Measurements from ENCODE around the gene MAN1C1.

The MAN1C1 gene

GRCh38 chr1:25651036-25651640 is 34.5 kb downstream of the MAN1C1 start:
- no peak for DNase-seq (ENCODE audit: extremely low read depth, low read depth)

GRCh38 chr1:25651824-25652741 is 35.5 kb downstream of the MAN1C1 start:
- no peak for DNase-seq (ENCODE audit: extremely low read depth, low read depth)

More at GRCh38 chr1:25651036-25651640, 34.5 kb downstream of the MAN1C1 start:
- no peak for TF ChIP-seq CTCF (IDR thresholded peaks at IDR 0.05; ENCODE audit: low read depth, low read length)

DNA sequence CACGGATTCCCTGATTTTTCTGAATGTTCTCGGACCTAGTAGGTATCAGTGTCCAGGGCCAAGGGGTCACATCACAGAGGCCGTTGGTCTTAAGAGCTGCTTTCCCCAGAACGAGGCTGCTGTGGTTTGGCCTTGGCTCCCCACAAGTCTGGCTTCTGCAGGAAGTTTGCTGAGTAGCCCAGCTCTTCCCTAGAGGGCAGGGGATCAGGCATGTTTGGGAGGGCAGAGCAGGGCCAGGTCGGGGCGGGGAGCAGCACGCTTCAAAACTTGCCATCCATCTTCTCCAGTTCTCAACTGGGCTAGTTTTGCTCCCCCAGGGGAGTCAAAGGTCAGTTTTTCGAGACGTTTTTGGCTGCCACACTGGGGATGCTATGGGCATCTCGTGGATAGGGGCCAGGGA is 37.0 kb downstream of the MAN1C1 start:
- TF ChIP-seq CTCF (IDR thresholded peaks at IDR 0.05; ENCODE audit: low read depth, low read length) = no peak
- no peak for DNase-seq (ENCODE audit: extremely low read depth, low read depth)

More at GRCh38 chr1:25651824-25652741, 35.5 kb downstream of the MAN1C1 start:
- TF ChIP-seq CTCF (IDR thresholded peaks at IDR 0.05; ENCODE audit: low read depth, low read length) = no peak

DNA sequence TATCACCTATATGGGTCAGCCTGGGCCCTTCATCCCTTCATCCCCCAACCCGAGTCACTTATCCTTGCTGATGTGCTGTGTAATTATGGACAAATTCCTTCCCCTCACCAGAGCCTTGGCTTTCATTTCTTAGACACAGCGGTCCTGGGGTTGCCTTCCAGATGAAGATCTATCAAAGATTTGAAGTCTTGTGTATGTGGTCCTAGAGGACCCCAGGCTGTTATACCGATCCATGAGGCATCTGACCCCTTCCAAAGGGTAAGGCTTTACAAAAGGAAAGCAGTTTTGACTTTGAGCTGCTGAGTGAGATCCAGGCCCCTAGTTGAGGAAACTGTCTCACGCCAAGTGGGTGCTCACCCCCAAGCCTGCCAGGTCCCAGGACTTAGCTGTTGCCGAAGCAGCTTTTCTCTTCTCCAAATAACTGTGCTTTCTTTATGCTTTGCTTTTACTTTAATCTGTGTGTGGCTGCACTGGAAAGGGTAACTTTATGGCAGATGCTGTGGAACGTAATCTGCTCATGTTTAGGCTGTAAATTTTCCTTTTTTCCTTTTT is 37.6 kb downstream of the MAN1C1 start:
- no peak for TF ChIP-seq CTCF (IDR thresholded peaks at IDR 0.05; ENCODE audit: low read depth, low read length)
- no peak for DNase-seq (ENCODE audit: extremely low read depth, low read depth)

DNA sequence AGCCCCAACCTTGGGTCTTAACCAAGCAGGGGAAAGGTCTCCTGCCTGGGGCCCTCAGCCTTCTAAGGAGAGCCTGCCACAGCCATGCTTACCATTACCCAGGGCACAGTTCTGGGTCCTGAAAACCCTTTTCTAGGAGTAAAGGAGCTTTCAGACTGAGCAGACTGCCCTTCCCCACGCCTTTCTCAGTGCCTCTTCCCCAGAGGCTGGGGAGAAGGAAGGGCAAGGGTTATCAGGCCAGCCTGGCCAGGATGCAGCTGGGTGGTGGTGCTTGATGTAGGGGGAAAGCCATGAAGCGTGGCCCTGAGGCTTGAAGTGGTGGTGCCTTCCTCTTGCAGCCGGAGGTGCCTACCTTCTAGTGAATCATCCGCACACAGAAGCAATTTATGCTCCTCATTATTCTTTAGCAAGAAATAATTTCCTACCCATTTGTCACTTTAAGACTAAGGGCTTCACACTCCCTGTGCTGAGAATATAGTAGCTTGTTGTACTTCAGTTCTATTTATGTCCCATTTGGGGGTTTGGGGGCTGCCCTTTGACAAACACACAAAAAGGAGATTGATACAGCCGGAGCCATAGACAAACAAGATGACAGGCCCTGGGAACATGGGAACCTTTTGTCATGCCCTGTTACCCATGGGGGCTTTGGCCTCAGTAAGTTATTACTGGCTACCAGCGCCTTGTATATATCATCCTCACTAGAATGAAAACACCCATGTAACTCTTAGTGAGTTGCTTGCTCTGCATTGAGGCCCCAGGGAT is 40.7 kb downstream of the MAN1C1 start:
- no peak for TF ChIP-seq CTCF (IDR thresholded peaks at IDR 0.05; ENCODE audit: low read depth, low read length)
- no peak for DNase-seq (ENCODE audit: extremely low read depth, low read depth)

- DNase-seq (ENCODE audit: extremely low read depth, low read depth) = no peak
- TF ChIP-seq CTCF (IDR thresholded peaks at IDR 0.05; ENCODE audit: low read depth, low read length) = no peak
These were observed 41.5 kb downstream of the MAN1C1 start for GRCh38 chr1:25657883-25658760.
